ENCODE data around the gene FBXO36. TPM values are rescaled to one million over a fixed set of nuclear protein-coding genes. Genes with fewer than 3 reads are reported as not detected.
"Not testable (repeated sequence)": the region's sequence is repeated elsewhere in the genome, so short reads cannot be mapped to it uniquely, and the experiment has no call there.

FBXO36 gene
- total RNA-seq, 1 experiment from 2014 or later: 3.0 TPM

DNA sequence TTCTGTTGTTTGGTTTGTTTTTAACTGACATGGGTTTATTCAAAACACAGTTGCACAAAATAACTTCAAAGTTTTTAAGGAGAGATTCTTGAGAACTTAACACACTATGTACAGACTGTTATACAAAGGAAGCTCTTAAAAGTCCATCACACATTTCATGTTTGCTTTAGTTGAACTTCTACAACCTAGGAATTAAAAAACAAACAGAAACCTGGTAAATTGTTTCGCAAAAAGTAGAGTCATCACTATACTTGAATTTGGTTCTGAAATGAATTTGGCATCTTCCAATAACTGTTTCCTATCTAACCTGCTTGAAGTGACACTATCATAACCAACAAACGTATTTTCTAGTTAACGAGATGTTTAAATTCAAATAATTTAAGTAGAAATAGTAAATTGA, 22.3 kb upstream of the FBXO36 start:
- H2BK12ac ChIP-seq (ENCODE audit: insufficient read length, low read depth, low read length): no peak overlapping the region
- H3K9me3 ChIP-seq (ENCODE audit: control insufficient read depth, low read depth, low read length): no peaks in the 10 kb centered on the region
- no peak overlapping the region for H4K5ac ChIP-seq (ENCODE audit: insufficient read length, low read depth, low read length)
- Mint-ChIP-seq H3K27ac (no peak overlapping the region), H3K36me3 (ENCODE audit: insufficient read depth in 1 of 3, low read depth in 3 of 3) (peaks cover 0 to 11% (median 0%) of the 10 kb centered on the region in 3 experiments; a peak in 3 of 7 replicates), H3K27me3 (ENCODE audit: low read depth) (no peaks in the 10 kb centered on the region), H3K4me1 (peaks cover 15 to 28% of the 10 kb centered on the region in 2 experiments), H3K9me3 (no peaks in the 10 kb centered on the region), H3K4me3 (no peak overlapping the region)
- H3K23me2 ChIP-seq (ENCODE audit: insufficient read length, low read depth, low read length, poor library complexity, severe bottlenecking): no peaks in the 10 kb centered on the region
- H4K8ac ChIP-seq (replicated peaks; ENCODE audit: insufficient read length, low read depth, low read length): no peak overlapping the region
- H3K27ac ChIP-seq (ENCODE audit: insufficient read length, low read depth, low read length): no peak overlapping the region
- H3K4ac ChIP-seq (ENCODE audit: low read depth, low read length): no peak overlapping the region
- H2BK120ac ChIP-seq (ENCODE audit: low read depth, low read length, poor library complexity, severe bottlenecking): no peak overlapping the region
- no CpG with 5 or more reads among the region's 3 CpGs for WGBS (ENCODE audit: extremely low coverage, insufficient read length, low lambda C conversion rate)
- H3K4me1 ChIP-seq (ENCODE audit: insufficient read depth, low read length): no peaks in the 10 kb centered on the region
- no peak overlapping the region for H3K56ac ChIP-seq (ENCODE audit: insufficient read length, low read depth, low read length)
- no peak overlapping the region for H2AFZ ChIP-seq (ENCODE audit: low read length)
- H2BK15ac ChIP-seq (ENCODE audit: low read depth, low read length): no peak overlapping the region
- H3K9ac ChIP-seq (ENCODE audit: extremely low read depth, insufficient read length, low read length): no peak overlapping the region
- H3K14ac ChIP-seq (ENCODE audit: insufficient read depth, low read length): no peak overlapping the region
- no peak overlapping the region for H3T11ph ChIP-seq (ENCODE audit: low read length)
- no peak overlapping the region for H3K4me2 ChIP-seq (ENCODE audit: insufficient read depth, insufficient read length, low read length)
- DNase-seq: no peak
- no peak overlapping the region for H2BK20ac ChIP-seq (ENCODE audit: low read depth, low read length, poor library complexity, severe bottlenecking)
- H3K79me2 ChIP-seq (ENCODE audit: insufficient read depth, low read length): peaks cover 10% of the 10 kb centered on the region; the same call in 1 of the 2 replicates
- H3K27me3 ChIP-seq (ENCODE audit: insufficient read depth, low read length): no peaks in the 10 kb centered on the region
- H2BK5ac ChIP-seq (ENCODE audit: insufficient read length, low read length): no peak overlapping the region
- TF ChIP-seq, protein P1, sequence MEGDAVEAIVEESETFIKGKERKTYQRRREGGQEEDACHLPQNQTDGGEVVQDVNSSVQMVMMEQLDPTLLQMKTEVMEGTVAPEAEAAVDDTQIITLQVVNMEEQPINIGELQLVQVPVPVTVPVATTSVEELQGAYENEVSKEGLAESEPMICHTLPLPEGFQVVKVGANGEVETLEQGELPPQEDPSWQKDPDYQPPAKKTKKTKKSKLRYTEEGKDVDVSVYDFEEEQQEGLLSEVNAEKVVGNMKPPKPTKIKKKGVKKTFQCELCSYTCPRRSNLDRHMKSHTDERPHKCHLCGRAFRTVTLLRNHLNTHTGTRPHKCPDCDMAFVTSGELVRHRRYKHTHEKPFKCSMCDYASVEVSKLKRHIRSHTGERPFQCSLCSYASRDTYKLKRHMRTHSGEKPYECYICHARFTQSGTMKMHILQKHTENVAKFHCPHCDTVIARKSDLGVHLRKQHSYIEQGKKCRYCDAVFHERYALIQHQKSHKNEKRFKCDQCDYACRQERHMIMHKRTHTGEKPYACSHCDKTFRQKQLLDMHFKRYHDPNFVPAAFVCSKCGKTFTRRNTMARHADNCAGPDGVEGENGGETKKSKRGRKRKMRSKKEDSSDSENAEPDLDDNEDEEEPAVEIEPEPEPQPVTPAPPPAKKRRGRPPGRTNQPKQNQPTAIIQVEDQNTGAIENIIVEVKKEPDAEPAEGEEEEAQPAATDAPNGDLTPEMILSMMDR (conservative IDR thresholded peaks at IDR 0.05): no peak
- H3K23ac ChIP-seq (ENCODE audit: insufficient read length, low read depth, low read length): no peak overlapping the region
- no peak overlapping the region for H4K91ac ChIP-seq (ENCODE audit: insufficient read length, low read depth, low read length)
- no peak overlapping the region for H3K18ac ChIP-seq (ENCODE audit: insufficient read length, low read depth, low read length)
- no peaks in the 10 kb centered on the region for H3K79me1 ChIP-seq (ENCODE audit: insufficient read depth, low read depth, low read length, poor library complexity, severe bottlenecking)
- H4K20me1 ChIP-seq (ENCODE audit: control insufficient read depth, insufficient read depth, insufficient read length): no peaks in the 10 kb centered on the region
- no peak overlapping the region for H2AK5ac ChIP-seq (ENCODE audit: insufficient read length, low read length)

DNA sequence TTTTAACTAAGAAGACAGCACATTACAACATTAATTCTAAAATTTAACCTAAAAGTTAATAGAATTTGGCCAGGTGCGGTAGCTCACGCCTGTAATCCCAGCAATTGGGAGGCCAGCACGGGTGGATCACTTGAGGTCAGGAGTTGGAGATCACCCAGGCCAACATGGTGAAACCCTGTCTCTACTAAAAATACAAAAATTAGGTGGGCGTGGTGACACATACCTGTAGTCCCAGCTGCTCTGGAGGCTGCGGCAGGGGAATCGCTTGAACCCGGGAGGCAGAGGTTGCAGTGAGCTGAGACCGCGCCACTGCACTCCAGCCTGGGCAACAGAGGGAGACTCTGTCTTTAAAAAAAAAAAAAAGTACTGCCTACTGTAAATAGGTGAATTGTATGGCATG, 21.8 kb upstream of the FBXO36 start:
- not testable (repeated sequence) for H3K4me1 ChIP-seq (ENCODE audit: insufficient read depth, low read length); H3K9me3 ChIP-seq (ENCODE audit: control insufficient read depth, low read depth, low read length); H3K18ac ChIP-seq (ENCODE audit: insufficient read length, low read depth, low read length); H3K14ac ChIP-seq (ENCODE audit: insufficient read depth, low read length); H3K27me3 ChIP-seq (ENCODE audit: insufficient read depth, low read length); H4K20me1 ChIP-seq (ENCODE audit: control insufficient read depth, insufficient read depth, insufficient read length); H3K4ac ChIP-seq (ENCODE audit: low read depth, low read length); H2AFZ ChIP-seq (ENCODE audit: low read length); H2BK15ac ChIP-seq (ENCODE audit: low read depth, low read length); H3K79me1 ChIP-seq (ENCODE audit: insufficient read depth, low read depth, low read length, poor library complexity, severe bottlenecking); H3K79me2 ChIP-seq (ENCODE audit: insufficient read depth, low read length); H3K27me3 Mint-ChIP-seq (ENCODE audit: low read depth); H3K4me3 Mint-ChIP-seq; H3T11ph ChIP-seq (ENCODE audit: low read length); H2BK5ac ChIP-seq (ENCODE audit: insufficient read length, low read length); H4K91ac ChIP-seq (ENCODE audit: insufficient read length, low read depth, low read length); H2BK20ac ChIP-seq (ENCODE audit: low read depth, low read length, poor library complexity, severe bottlenecking); H3K9ac ChIP-seq (ENCODE audit: extremely low read depth, insufficient read length, low read length); H3K27ac Mint-ChIP-seq; H2BK120ac ChIP-seq (ENCODE audit: low read depth, low read length, poor library complexity, severe bottlenecking); H2BK12ac ChIP-seq (ENCODE audit: insufficient read length, low read depth, low read length); H4K5ac ChIP-seq (ENCODE audit: insufficient read length, low read depth, low read length); H3K4me2 ChIP-seq (ENCODE audit: insufficient read depth, insufficient read length, low read length); H3K23ac ChIP-seq (ENCODE audit: insufficient read length, low read depth, low read length); H2AK5ac ChIP-seq (ENCODE audit: insufficient read length, low read length); H3K9me3 Mint-ChIP-seq; DNase-seq; H3K56ac ChIP-seq (ENCODE audit: insufficient read length, low read depth, low read length); H3K23me2 ChIP-seq (ENCODE audit: insufficient read length, low read depth, low read length, poor library complexity, severe bottlenecking); H4K8ac ChIP-seq (replicated peaks; ENCODE audit: insufficient read length, low read depth, low read length); H3K27ac ChIP-seq (ENCODE audit: insufficient read length, low read depth, low read length)
- WGBS (ENCODE audit: extremely low coverage, insufficient read length, low lambda C conversion rate): no CpG with 5 or more reads among the region's 9 CpGs
- peaks cover 0 to 16% (median 0%) of the 10 kb centered on the region in 3 experiments; a peak in 3 of 7 replicates for H3K36me3 Mint-ChIP-seq (ENCODE audit: insufficient read depth in 1 of 3, low read depth in 3 of 3)
- peaks cover 19 to 28% of the 10 kb centered on the region in 2 experiments for H3K4me1 Mint-ChIP-seq

Data from H9 (cell line).